HUES6 (cell line): Measurements from ENCODE around the gene VEGFB.

Experiments
- H3K27ac ChIP-seq: 2 replicates; pipeline ENCODE4 v1.7.0; 2013; ENCODE audit warnings: low read depth, mild to moderate bottlenecking, low read length, inconsistent platforms
- H3K27me3 ChIP-seq: 2 replicates; pipeline ENCODE4 v1.6.1; 2013; ENCODE audit warnings: low read length; ENCODE audit not compliant: control insufficient read depth, insufficient read depth
- H3K36me3 ChIP-seq: 2 replicates; pipeline ENCODE4 v1.6.1; 2013; ENCODE audit warnings: low read length; ENCODE audit not compliant: control insufficient read depth, insufficient read depth
- H3K4me1 ChIP-seq: 2 replicates; pipeline ENCODE4 v1.6.1; 2013; ENCODE audit warnings: low read length; ENCODE audit not compliant: control insufficient read depth, insufficient read depth
- H3K4me3 ChIP-seq: 2 replicates; pipeline ENCODE4 v1.5.1; 2013; ENCODE audit warnings: low read depth, low read length
- H3K9ac ChIP-seq: one replicate; pipeline ENCODE4 v1.6.1; 2013; ENCODE audit warnings: mild to moderate bottlenecking, low read length
- H3K9me3 ChIP-seq: 2 replicates; pipeline ENCODE4 v1.6.1; 2013; ENCODE audit warnings: low read depth, low read length; ENCODE audit not compliant: control insufficient read depth, insufficient read depth

Gene VEGFB

DNA sequence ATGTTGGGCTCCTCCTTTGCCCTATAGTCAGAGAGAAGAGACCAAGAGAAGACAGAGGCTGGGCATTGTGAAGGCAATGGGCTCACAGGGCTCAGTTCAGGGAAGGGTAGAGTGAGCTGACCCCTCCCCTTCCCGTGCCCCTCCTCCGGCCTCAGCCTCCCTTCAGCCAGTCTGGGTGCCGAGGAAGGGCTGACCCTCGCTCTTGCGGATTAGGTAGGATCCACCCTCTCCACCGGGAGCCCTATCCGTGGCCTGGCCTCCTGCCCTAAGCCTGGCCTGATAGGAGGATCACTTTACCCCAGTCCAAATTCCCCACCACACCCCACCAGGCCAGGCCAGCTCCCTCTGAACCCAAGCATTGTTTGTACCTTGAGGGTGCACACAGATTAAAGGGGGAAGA is 14.2 kb downstream of the VEGFB start:
- peaks cover 52% of the 10 kb centered on the region for H3K4me1 ChIP-seq
- H3K27ac ChIP-seq = peak overlapping the region; percentile 56; the same call in 1 of the 2 replicates
- H3K27me3 ChIP-seq = no peaks in the 10 kb centered on the region
- no peak overlapping the region for H3K9ac ChIP-seq
- no peaks in the 10 kb centered on the region for H3K9me3 ChIP-seq
- H3K4me3 ChIP-seq = peak overlapping the region; percentile 91; the same call in 1 of the 2 replicates
- peaks cover 11% of the 10 kb centered on the region for H3K36me3 ChIP-seq

GRCh38 chr11:64249038-64249437 is 14.7 kb downstream of the VEGFB start:
- H3K36me3 ChIP-seq = peaks cover 8% of the 10 kb centered on the region
- H3K4me3 ChIP-seq = peak overlapping the region; percentile 91; the same call in 1 of the 2 replicates
- peak overlapping the region; percentile 56; the same call in 1 of the 2 replicates for H3K27ac ChIP-seq
- peaks cover 53% of the 10 kb centered on the region for H3K4me1 ChIP-seq
- H3K27me3 ChIP-seq = no peaks in the 10 kb centered on the region
- no peaks in the 10 kb centered on the region for H3K9me3 ChIP-seq
- peak overlapping the region; percentile 35 for H3K9ac ChIP-seq

- peak overlapping the region; percentile 90 for H3K4me3 ChIP-seq
- H3K36me3 ChIP-seq = peaks cover 12% of the 10 kb centered on the region
- H3K9ac ChIP-seq = peak overlapping the region; percentile 59
- H3K27ac ChIP-seq = peak overlapping the region; percentile 8; the same call in 1 of the 2 replicates
- H3K27me3 ChIP-seq = no peaks in the 10 kb centered on the region
- H3K4me1 ChIP-seq = peaks cover 53% of the 10 kb centered on the region
- H3K9me3 ChIP-seq = no peaks in the 10 kb centered on the region
Measured at GRCh38 chr11:64249563-64250414, 15.4 kb downstream of the VEGFB start.

DNA sequence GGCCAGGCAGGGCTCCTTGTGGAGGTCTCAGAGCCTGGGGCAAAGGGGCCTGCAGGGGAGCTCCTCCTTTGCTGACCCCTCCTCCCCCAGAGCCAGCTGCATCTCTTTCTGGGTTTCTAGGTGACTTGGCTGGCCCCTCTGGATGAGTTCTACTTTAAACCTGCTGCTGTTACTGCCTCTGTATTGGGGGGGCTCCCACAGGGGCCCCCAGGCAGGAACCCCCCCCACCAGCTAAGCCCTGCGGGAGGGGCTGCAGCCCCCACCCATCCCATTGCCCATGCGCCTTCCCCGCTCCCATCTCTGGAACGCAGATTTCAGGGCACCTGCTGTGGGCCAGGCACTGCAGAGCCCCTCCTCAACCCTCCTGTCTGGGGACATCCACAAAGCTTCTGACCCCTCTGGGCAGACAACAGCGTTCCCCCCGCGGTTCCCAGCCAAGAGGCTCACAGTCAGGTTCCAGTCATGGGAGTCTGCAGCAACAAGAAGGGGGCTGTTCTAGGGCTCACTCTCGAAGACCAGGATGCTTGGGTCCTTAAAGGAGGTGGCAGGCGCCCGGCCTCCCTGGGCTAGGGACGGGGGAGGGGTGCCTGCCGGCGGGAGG is 16.1 kb downstream of the VEGFB start:
- H3K4me3 ChIP-seq = peak overlapping the region; percentile 90
- peaks cover 16% of the 10 kb centered on the region for H3K36me3 ChIP-seq
- peaks cover 49% of the 10 kb centered on the region for H3K4me1 ChIP-seq
- H3K27ac ChIP-seq = peak overlapping the region; percentile 10; the same call in 1 of the 2 replicates
- no peaks in the 10 kb centered on the region for H3K27me3 ChIP-seq
- H3K9me3 ChIP-seq = no peaks in the 10 kb centered on the region
- peak overlapping the region; percentile 59 for H3K9ac ChIP-seq

DNA sequence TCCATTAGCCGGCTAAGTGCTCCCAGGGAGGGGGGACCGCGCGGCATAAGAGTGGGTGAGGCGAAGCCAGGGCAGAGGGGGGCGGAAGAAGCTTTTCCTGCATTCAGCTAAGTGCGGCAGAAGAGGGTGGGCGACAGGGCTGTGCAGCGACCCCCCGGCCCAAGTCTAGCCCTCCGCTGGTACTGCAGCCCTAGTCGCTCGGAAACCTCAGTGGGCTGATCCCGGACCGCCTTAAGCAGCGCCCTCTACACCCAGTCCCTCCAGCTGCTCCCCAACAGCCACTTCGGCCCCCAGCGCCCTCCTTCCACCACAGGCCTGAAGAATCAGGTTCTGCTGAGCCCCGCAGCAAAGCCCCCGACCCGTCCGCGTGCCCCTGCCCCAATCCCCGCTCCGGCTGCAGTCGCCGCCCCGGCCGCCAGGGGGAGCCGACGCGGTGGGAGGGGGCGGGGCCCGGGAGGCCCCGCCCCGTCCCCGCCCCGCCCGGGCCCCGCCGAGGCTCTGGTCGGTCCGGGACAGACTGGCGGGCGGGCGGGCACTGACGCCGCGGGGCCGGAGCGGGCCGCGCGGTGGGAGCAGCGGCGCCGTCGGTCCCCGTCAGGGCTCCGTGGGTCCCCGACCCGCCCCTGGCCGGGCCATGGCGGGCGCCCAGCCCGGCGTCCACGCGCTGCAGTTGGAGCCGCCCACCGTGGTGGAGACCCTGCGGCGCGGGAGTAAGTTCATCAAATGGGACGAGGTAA is 16.8 kb downstream of the VEGFB start, which contains the start of gene PLCB3:
PLCB3 (plus strand) TSS at position 515 of the 737 bp plus-strand sequence; CDS start at position 635, 120 bp downstream.
- Histone ChIP-seq H3K27ac (peak within 1 kb of the TSS; percentile 10; the same call in 1 of the 2 replicates), H3K4me1 (peaks cover 48% of the 10 kb centered on the region), H3K27me3 (no peaks in the 10 kb centered on the region), H3K9me3 (no peaks in the 10 kb centered on the region), H3K9ac (peak within 1 kb of the TSS; percentile 79), H3K36me3 (peaks cover 22% of the 10 kb centered on the region), H3K4me3 (peak within 1 kb of the TSS; percentile 90)

- peak overlapping the region; percentile 79 for H3K9ac ChIP-seq
- H3K27me3 ChIP-seq = no peaks in the 10 kb centered on the region
- H3K4me1 ChIP-seq = peaks cover 48% of the 10 kb centered on the region
- H3K4me3 ChIP-seq = peak overlapping the region; percentile 90
- no peaks in the 10 kb centered on the region for H3K9me3 ChIP-seq
- H3K36me3 ChIP-seq = peaks cover 27% of the 10 kb centered on the region
- H3K27ac ChIP-seq = no peak overlapping the region
Measured at GRCh38 chr11:64251753-64252002, 17.3 kb downstream of the VEGFB start.

- Histone ChIP-seq H3K27ac (no peak overlapping the region), H3K27me3 (no peaks in the 10 kb centered on the region), H3K9me3 (no peaks in the 10 kb centered on the region), H3K4me3 (peak overlapping the region; percentile 90), H3K9ac (peak overlapping the region; percentile 79), H3K4me1 (peaks cover 48% of the 10 kb centered on the region), H3K36me3 (peaks cover 29% of the 10 kb centered on the region)
Measured at GRCh38 chr11:64252003-64252872, 17.9 kb downstream of the VEGFB start.

DNA sequence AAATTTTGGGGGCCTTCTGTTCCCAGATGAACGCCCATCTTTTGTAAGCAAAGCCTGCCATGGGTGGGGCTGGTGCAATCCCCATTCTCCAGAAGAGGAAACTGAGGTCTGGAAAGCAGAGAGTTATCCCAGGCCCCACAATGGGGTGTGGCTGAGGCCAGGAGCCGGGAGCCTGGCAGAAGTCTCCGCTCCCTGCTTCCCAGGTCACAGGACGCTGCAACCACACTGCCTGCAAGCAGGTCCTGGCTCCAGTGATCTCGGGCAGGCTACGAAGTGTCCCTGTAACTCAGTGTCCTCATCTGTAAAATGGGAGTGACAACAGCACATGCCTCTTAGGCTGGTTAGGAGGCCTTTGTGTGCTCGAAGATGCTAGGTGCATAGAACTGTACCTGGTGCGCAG is 18.7 kb downstream of the VEGFB start:
- Histone ChIP-seq H3K4me3 (peak overlapping the region; percentile 37), H3K27ac (no peak overlapping the region; the same call in 1 of the 2 replicates)

DNA sequence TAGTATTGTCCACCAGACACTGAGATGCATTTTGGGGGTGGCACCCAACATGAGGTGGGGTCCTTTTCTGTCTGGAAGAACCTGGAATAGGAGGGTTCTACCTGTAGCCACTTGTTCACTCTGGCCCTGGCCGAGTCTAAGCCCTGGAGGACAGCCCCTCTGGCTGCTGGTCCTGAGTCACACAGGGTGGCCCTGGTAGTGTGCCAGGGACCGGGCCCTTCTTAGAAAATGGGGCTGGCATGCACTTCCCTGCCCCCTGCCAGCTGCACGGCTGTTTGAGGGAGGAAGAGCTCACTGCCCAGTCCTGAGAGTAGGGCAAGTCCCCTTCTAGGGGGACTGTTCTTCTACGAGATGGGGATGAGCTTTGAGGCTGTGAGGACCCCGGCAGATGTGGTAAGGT is 19.1 kb downstream of the VEGFB start:
- H3K36me3 ChIP-seq = peaks cover 37% of the 10 kb centered on the region
- H3K4me1 ChIP-seq = peaks cover 38% of the 10 kb centered on the region
- H3K4me3 ChIP-seq = 0 out of 2 replicates have a peak overlapping the region, but pooled peaks have one; percentile 37
- no peak overlapping the region for H3K9ac ChIP-seq
- no peak overlapping the region for H3K27ac ChIP-seq
- no peaks in the 10 kb centered on the region for H3K9me3 ChIP-seq
- no peaks in the 10 kb centered on the region for H3K27me3 ChIP-seq

More for the DNA sequence above, 18.7 kb downstream of the VEGFB start:
- Histone ChIP-seq H3K4me1 (peaks cover 42% of the 10 kb centered on the region), H3K27me3 (no peaks in the 10 kb centered on the region), H3K9ac (peak overlapping the region; percentile 43), H3K9me3 (no peaks in the 10 kb centered on the region), H3K36me3 (peaks cover 33% of the 10 kb centered on the region)

- peaks cover 46% of the 10 kb centered on the region for H3K36me3 ChIP-seq
- peaks cover 30% of the 10 kb centered on the region for H3K4me1 ChIP-seq
- no peak overlapping the region for H3K27ac ChIP-seq
- no peak overlapping the region for H3K9ac ChIP-seq
- H3K4me3 ChIP-seq = no peak overlapping the region
- no peaks in the 10 kb centered on the region for H3K9me3 ChIP-seq
- no peaks in the 10 kb centered on the region for H3K27me3 ChIP-seq
Measured at GRCh38 chr11:64254326-64254725, 19.9 kb downstream of the VEGFB start.
